NCI-H82 (cell line): ENCODE measurements around the gene PER2.
"Not testable (repeated sequence)": the region's sequence is repeated elsewhere in the genome, so short reads cannot be mapped to it uniquely, and the experiment has no call there.

Experiments used
- DNase-seq: peaks from one replicate; lab custom pipeline; 2025; lab: John Stamatoyannopoulos, UW

PER2 gene

GRCh38 chr2:238313289-238313990, 25.0 kb upstream of the PER2 start:
- DNase-seq, result no peak

- DNase-seq, result not testable (repeated sequence)
Measured at GRCh38 chr2:238310721-238311120, 22.3 kb upstream of the PER2 start.

- peak; percentile 32 for DNase-seq
Measured at GRCh38 chr2:238308177-238308576, 19.8 kb upstream of the PER2 start.

GRCh38 chr2:238306672-238306998, 18.2 kb upstream of the PER2 start:
- DNase-seq, result no peak

GRCh38 chr2:238305965-238306671, 17.7 kb upstream of the PER2 start:
- DNase-seq, result no peak

- no peak for DNase-seq
Measured at GRCh38 chr2:238305092-238305862, 16.9 kb upstream of the PER2 start.

- DNase-seq, result no peak
Measured at GRCh38 chr2:238304116-238304515, 15.7 kb upstream of the PER2 start.

- DNase-seq, result no peak
Measured at GRCh38 chr2:238302751-238303150, 14.3 kb upstream of the PER2 start.

GRCh38 chr2:238302087-238302486, 13.7 kb upstream of the PER2 start:
- DNase-seq, result no peak

GRCh38 chr2:238299803-238300202, 11.4 kb upstream of the PER2 start:
- no peak for DNase-seq

- DNase-seq, result no peak
Measured at GRCh38 chr2:238296638-238297457, 8.4 kb upstream of the PER2 start.

- DNase-seq, result no peak
Measured at GRCh38 chr2:238295144-238296112, 7.0 kb upstream of the PER2 start.

GRCh38 chr2:238294393-238295143, 6.2 kb upstream of the PER2 start:
- no peak for DNase-seq

- no peak for DNase-seq
Measured at GRCh38 chr2:238294046-238294392, 5.6 kb upstream of the PER2 start.

GRCh38 chr2:238291550-238292281, 3.3 kb upstream of the PER2 start:
- DNase-seq, result no peak

GRCh38 chr2:238290715-238291549, 2.5 kb upstream of the PER2 start:
- peak; percentile 43 for DNase-seq

GRCh38 chr2:238290091-238290509, 1.7 kb upstream of the PER2 start:
- DNase-seq, result peak; percentile 46

- DNase-seq, result no peak
Measured at GRCh38 chr2:238289574-238289973, 1.2 kb upstream of the PER2 start.
